HepG2 (cell line): Measurements from ENCODE around the gene PPP1R9B. TPM values are rescaled to one million over a fixed set of nuclear protein-coding genes. Genes with fewer than 3 reads are reported as not detected.

Experiments
- CHD2 ChIP-seq: IDR thresholded peaks from 2 replicates; pipeline ENCODE4 v1.6.1; 2011; ENCODE audit warnings: low read depth, low read length, improper control_type of control experiment
- FOXK2 ChIP-seq: fragments of 450-650 bp; IDR thresholded peaks from 2 replicates; pipeline ENCODE4 v1.6.1; 2016
- GFI1 ChIP-seq: sonication (generic); formaldehyde crosslinking; IDR thresholded peaks from 2 replicates; pipeline ENCODE4 v1.5.0; 2020; ENCODE audit warnings: missing genetic modification reagents, mild to moderate bottlenecking, borderline replicate concordance
- HMGXB3 ChIP-seq: sonication (generic); formaldehyde crosslinking; IDR thresholded peaks from 2 replicates; pipeline ENCODE4 v1.4.0; 2020; ENCODE audit warnings: missing genetic modification reagents, borderline replicate concordance
- HNF4A ChIP-seq: sonication (generic); formaldehyde crosslinking; IDR thresholded peaks from 2 replicates; pipeline ENCODE4 v1.4.0; 2020; ENCODE audit warnings: missing genetic modification reagents
- MAFK ChIP-seq, 2 experiments: IDR thresholded peaks in 1 of 2; conservative IDR thresholded peaks in 1 of 2; 2 replicates each; pipeline ENCODE4 v1.6.1; 2011; ENCODE audit warnings: improper control_type of control experiment in 2 of 2, low read length in 2 of 2
- PTBP1 ChIP-seq: fragments of 200-400 bp; formaldehyde crosslinking; IDR thresholded peaks from 2 replicates; pipeline ENCODE4 v1.6.1; 2018; ENCODE audit warnings: low read length, low read depth; ENCODE audit not compliant: poor library complexity, severe bottlenecking
- SRSF4 ChIP-seq: fragments of 200-400 bp; formaldehyde crosslinking; IDR thresholded peaks from one replicate; pipeline ENCODE4 v1.6.1; 2018; ENCODE audit warnings: mild to moderate bottlenecking, low read depth, low read length, moderate library complexity; ENCODE audit not compliant: poor library complexity, severe bottlenecking
- ZFP36L2 ChIP-seq: sonication (generic); formaldehyde crosslinking; IDR thresholded peaks from 2 replicates; pipeline ENCODE4 v1.4.0; 2020; ENCODE audit warnings: missing genetic modification reagents
- ZKSCAN1 ChIP-seq: fragments of 150-350 bp; IDR thresholded peaks from 2 replicates; pipeline ENCODE4 v1.6.1; 2014; ENCODE audit warnings: low read length
- ZNF10 ChIP-seq: sonication (generic); formaldehyde crosslinking; IDR thresholded peaks from 2 replicates; pipeline ENCODE4 v1.4.0; 2020; ENCODE audit warnings: mild to moderate bottlenecking, low read depth, missing genetic modification reagents, borderline replicate concordance
- ZNF333 ChIP-seq: sonication (generic); formaldehyde crosslinking; IDR thresholded peaks from 2 replicates; pipeline ENCODE4 v1.4.0; 2020; ENCODE audit warnings: mild to moderate bottlenecking, missing genetic modification reagents, borderline replicate concordance
- ZNF510 ChIP-seq: sonication (generic); formaldehyde crosslinking; IDR thresholded peaks from 2 replicates; pipeline ENCODE4 v1.4.0; 2020; ENCODE audit warnings: low read depth, mild to moderate bottlenecking, missing genetic modification reagents
- ZNF800 ChIP-seq: sonication (generic); formaldehyde crosslinking; IDR thresholded peaks from 2 replicates; pipeline ENCODE4 v1.4.0; 2020; ENCODE audit warnings: missing genetic modification reagents
- ZSCAN30 ChIP-seq: sonication (generic); formaldehyde crosslinking; IDR thresholded peaks from 2 replicates; pipeline ENCODE4 v1.5.0; 2020; ENCODE audit warnings: mild to moderate bottlenecking, missing genetic modification reagents
- ZUFSP ChIP-seq: sonication (generic); formaldehyde crosslinking; IDR thresholded peaks from 2 replicates; pipeline ENCODE4 v1.9.0; 2021; ENCODE audit warnings: missing genetic modification reagents, mild to moderate bottlenecking, borderline replicate concordance
- polyA plus RNA-seq, 8 experiments: library from polyadenylated mRNA; depleted of rRNA in 3 of 8; stranded (reverse) in 7 of 8; unstranded in 1 of 8; fragments of >200 nt; fragmentation: Illumina TruSeq in 4 of 8; extraction: Trizol in 4 of 8; gene quantifications; 2 replicates each; pipeline versions ENCODE4 v1.2.1 to v1.2.3, GENCODE V29; 2011 to 2016; ENCODE audit warnings: low read depth in 4 of 8, missing spikeins in 1 of 8, mixed read lengths in 1 of 8; ENCODE audit not compliant: insufficient read depth in 1 of 8
- total RNA-seq, 5 experiments: library from RNA; depleted of rRNA; stranded (reverse); fragments of >200 nt; fragmentation: Illumina TruSeq; extraction: Trizol; gene quantifications; 2 replicates each; pipeline ENCODE4 v1.2.3, GENCODE V29; 2016; ENCODE audit warnings: low read depth in 1 of 5
- TF ChIP-seq, protein P1 (sequence below): sonication (generic); formaldehyde crosslinking; IDR thresholded peaks from 2 replicates; pipeline ENCODE4 v1.4.0; 2020; ENCODE audit warnings: missing genetic modification reagents, mild to moderate bottlenecking, borderline replicate concordance

Gene PPP1R9B
- total and polyA plus RNA-seq, 2 of the 13 experiments (the other 11 are each of a cell fraction or from before 2014, with no cell fraction given), result 9.4 to 15.8 TPM

DNA sequence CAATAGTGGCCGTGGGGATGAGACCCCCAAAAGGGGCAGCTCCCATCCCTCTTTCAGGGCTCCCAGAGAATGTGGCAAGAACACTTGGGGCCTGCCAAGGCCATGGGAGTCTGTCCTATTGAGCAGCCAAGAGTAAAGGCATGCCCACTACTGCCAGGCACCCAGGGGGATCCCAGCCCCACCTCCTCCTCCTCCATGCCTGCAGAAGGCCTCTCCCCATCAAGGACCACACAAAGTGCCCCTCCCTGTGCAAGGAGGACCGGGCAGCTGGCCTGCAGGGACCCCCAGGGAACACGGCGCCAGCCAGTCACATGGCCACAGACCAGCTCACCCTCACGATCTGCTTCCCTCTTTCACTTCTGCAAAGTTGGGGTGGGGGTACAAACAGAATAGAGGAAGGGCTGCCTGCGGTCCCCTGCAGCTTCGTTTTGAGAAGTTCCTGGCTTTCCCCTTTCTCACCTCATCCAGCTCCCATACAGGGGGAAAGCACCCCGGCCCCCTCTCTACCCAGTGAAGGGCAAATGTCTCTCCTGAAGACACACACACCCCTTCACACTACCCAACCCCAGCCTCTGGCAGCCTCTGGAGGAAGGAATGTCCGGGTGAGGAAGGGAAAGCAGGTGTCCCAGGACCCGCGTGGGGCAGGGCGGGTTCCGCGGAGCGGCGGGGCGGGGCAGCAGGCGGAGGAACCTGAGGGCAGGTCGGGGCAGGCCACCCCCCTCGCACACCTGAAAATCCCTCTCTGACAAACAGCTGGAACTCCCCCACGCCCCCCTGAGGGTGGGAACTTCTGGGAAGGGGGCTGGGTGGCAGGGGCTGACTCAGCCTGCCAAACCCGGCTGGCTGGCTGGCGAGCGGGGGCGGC is 2.0 kb downstream of the PPP1R9B start (continued):
- TF ChIP-seq ZNF10 (CRISPR knock-in tag) (no peak), HNF4A (CRISPR knock-in tag) (no peak), ZNF510 (CRISPR knock-in tag) (no peak), ZNF333 (no peak), MAFK (conservative IDR thresholded peaks at IDR 0.05 in 1 of 2, IDR thresholded peaks at IDR 0.05 in 1 of 2; ENCODE audit: low read length in 2 of 2) (no peak), HMGXB3 (CRISPR knock-in tag) (no peak), GFI1 (CRISPR knock-in tag) (peak; percentile 37; the same call in 1 of the 2 replicates), ZNF800 (CRISPR knock-in tag) (no peak), SRSF4 (no peak), FOXK2 (no peak), ZSCAN30 (CRISPR knock-in tag) (no peak), PTBP1 (no peak), ZFP36L2 (CRISPR knock-in tag) (no peak), CHD2 (no peak), ZUFSP (CRISPR knock-in tag) (no peak), ZKSCAN1 (no peak)
- TF ChIP-seq, protein P1, sequence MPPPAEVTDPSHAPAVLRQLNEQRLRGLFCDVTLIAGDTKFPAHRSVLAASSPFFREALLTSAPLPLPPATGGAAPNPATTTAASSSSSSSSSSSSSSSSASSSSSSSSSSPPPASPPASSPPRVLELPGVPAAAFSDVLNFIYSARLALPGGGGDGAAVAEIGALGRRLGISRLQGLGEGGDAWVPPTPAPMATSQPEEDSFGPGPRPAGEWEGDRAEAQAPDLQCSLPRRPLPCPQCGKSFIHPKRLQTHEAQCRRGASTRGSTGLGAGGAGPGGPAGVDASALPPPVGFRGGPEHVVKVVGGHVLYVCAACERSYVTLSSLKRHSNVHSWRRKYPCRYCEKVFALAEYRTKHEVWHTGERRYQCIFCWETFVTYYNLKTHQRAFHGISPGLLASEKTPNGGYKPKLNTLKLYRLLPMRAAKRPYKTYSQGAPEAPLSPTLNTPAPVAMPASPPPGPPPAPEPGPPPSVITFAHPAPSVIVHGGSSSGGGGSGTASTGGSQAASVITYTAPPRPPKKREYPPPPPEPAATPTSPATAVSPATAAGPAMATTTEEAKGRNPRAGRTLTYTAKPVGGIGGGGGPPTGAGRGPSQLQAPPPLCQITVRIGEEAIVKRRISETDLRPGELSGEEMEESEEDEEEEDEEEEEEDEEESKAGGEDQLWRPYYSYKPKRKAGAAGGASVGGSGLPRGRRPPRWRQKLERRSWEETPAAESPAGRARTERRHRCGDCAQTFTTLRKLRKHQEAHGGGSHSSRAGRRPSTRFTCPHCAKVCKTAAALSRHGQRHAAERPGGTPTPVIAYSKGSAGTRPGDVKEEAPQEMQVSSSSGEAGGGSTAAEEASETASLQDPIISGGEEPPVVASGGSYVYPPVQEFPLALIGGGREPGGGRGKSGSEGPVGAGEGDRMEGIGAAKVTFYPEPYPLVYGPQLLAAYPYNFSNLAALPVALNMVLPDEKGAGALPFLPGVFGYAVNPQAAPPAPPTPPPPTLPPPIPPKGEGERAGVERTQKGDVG (CRISPR knock-in tag), result no peak
